Effector memory CD4-positive, alpha-beta T cell (primary cell): Measurements from ENCODE around the gene COPS9.

Experiments used
- DNase-seq, 3 donors: peaks; one replicate each; pipeline ENCODE4 v3.0.0-alpha.2; 2020
- H3K27ac ChIP-seq: 2 replicates; pipeline ENCODE4 v1.7.0; 2013; ENCODE audit warnings: mild to moderate bottlenecking, low read length, moderate library complexity; ENCODE audit not compliant: insufficient read depth, poor library complexity, severe bottlenecking
- H3K27me3 ChIP-seq: replicated peaks from 2 replicates; pipeline ENCODE4 v1.7.0; 2013; ENCODE audit warnings: mild to moderate bottlenecking, low read length; ENCODE audit not compliant: insufficient read depth, control insufficient read depth, poor library complexity, severe bottlenecking
- H3K36me3 ChIP-seq: 2 replicates; pipeline ENCODE4 v1.7.0; 2013; ENCODE audit warnings: mild to moderate bottlenecking, low read length, moderate library complexity; ENCODE audit not compliant: control insufficient read depth, insufficient read depth
- H3K4me1 ChIP-seq: 2 replicates; pipeline ENCODE4 v1.7.0; 2013; ENCODE audit warnings: low read length, mild to moderate bottlenecking; ENCODE audit not compliant: control insufficient read depth, insufficient read depth, poor library complexity, severe bottlenecking
- H3K4me3 ChIP-seq: 2 replicates; pipeline ENCODE4 v1.7.0; 2013; ENCODE audit warnings: low read length, low read depth, mild to moderate bottlenecking; ENCODE audit not compliant: insufficient read depth, poor library complexity, severe bottlenecking
- H3K9me3 ChIP-seq: 2 replicates; pipeline ENCODE4 v1.7.0; 2013; ENCODE audit warnings: mild to moderate bottlenecking, low read length, moderate library complexity; ENCODE audit not compliant: control insufficient read depth

The COPS9 gene

DNA sequence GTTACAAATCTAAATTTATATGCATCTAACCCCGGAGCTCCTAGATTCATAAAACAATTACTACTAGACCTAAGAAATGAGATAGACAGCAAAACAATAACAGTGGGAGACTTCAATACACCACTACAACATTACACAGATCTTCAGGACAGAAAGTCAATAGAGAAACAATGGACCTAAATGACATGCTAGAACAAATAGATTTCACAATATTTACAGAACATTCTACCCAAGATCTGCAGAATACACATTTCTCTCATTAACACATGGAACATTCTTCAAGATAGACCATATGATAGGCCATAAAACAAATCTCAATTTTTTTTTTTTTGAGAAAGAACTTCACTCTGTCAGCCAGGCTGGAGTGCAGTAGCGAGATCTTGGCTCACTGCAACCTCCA lies 37.8 kb downstream of the COPS9 start:
- Histone ChIP-seq H3K4me1 (no peaks in the 10 kb centered on the region), H3K4me3 (no peak overlapping the region), H3K36me3 (no peaks in the 10 kb centered on the region), H3K27ac (no peak overlapping the region), H3K27me3 (peaks cover 21% of the 10 kb centered on the region), H3K9me3 (no peaks in the 10 kb centered on the region)
- no peak for DNase-seq

DNA sequence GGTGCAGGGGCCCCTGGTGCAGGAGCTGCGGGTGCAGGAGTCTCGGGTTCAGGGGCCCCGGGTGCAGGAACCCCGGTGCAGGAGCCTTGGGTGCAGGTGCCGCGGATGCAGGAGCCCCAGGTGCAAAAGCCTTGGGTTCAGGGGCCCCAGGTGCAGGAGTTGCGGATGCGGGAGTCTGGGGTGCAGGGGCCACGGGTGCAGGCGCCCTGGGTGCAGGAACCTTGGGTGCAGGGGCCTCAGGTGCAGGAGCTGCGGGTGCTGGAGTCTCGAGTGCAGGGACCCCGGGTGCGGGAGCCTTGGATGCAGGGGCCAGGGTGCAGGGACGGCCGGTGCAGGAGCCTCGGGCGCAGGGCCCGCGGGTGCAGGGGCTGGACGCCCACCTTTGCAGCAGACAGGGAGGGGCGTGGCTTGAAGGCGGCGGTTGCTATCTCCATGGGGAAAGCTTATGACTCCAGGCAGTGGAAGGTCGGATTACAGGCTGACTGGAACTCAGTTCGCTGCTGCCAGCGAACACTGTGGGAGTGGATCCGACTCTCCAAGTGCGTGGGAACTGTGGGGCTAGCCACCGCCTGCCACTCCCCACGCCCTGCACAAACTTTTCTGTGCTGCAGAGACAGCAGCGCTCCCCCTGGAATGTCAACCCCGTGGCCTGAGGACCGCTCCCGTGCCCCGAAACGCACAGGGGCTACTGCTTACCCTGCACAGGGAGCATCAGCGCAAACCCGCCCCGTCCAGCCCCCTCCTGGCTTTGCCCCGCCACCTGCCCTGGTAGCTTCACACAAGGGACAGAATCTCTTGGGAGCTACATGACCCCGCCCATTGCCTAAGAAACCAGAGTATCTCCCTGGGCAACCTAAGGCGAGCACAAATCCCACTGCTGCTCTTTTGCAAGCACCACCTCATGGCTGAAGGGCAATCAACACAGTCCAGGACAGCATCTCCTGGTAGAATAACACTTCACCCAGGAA lies 40.3 kb downstream of the COPS9 start:
- no peak for DNase-seq
- H3K27ac ChIP-seq = no peak overlapping the region
- H3K4me1 ChIP-seq = no peaks in the 10 kb centered on the region
- peaks cover 21% of the 10 kb centered on the region for H3K27me3 ChIP-seq
- H3K36me3 ChIP-seq = no peaks in the 10 kb centered on the region
- H3K9me3 ChIP-seq = no peaks in the 10 kb centered on the region
- H3K4me3 ChIP-seq = no peak overlapping the region

DNA sequence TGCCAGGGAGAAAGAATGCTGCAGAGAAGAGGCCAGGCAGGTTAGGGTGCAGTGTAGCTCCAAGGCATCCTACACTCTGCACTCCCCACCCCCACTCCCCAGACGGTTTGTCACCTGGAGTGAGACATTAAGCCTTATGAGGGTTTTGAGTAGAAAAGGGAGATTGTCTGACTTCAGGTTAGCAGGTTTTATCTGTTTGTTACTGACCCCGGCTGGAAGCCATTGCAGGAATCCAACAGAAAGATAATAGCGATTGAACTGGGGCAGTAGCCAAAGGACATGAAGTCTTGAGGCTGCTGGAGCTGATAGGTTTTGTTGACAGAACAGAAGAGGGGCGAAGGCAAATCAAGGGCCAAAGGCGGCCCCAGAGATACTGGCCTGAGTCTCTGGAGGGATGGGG lies 46.8 kb downstream of the COPS9 start:
- Histone ChIP-seq H3K4me1 (no peaks in the 10 kb centered on the region), H3K36me3 (no peaks in the 10 kb centered on the region), H3K27me3 (no peaks in the 10 kb centered on the region), H3K9me3 (no peaks in the 10 kb centered on the region), H3K27ac (no peak overlapping the region), H3K4me3 (no peak overlapping the region)
- DNase-seq = no peak

GRCh38 chr2:240086563-240086962 lies 49.5 kb downstream of the COPS9 start:
- no peak overlapping the region for H3K4me3 ChIP-seq
- H3K27ac ChIP-seq = no peak overlapping the region
- H3K4me1 ChIP-seq = no peaks in the 10 kb centered on the region
- H3K27me3 ChIP-seq = no peaks in the 10 kb centered on the region
- H3K9me3 ChIP-seq = no peaks in the 10 kb centered on the region
- DNase-seq = no peak
- no peaks in the 10 kb centered on the region for H3K36me3 ChIP-seq
